Spinal cord (tissue), 10 donors: ENCODE measurements around the gene MED15. TPM values are rescaled to one million over a fixed set of nuclear protein-coding genes. Genes with fewer than 3 reads are reported as not detected.

Experiments
- DNase-seq, 6 donors: peaks; one replicate each; pipeline versions ENCODE4 v3.0.0 to v3.0.0-alpha.2; 2013 to 2015; ENCODE audit warnings: low spot score in 6 of 6, low read depth in 4 of 6
- H3K27ac ChIP-seq: one replicate; pipeline ENCODE4 v1.5.1; 2013; ENCODE audit warnings: low read depth, low read length, control low read depth
- H3K27me3 ChIP-seq: one replicate; pipeline ENCODE4 v1.6.1; 2013; ENCODE audit warnings: low read length; ENCODE audit not compliant: control insufficient read depth, insufficient read depth
- H3K36me3 ChIP-seq: one replicate; pipeline ENCODE4 v1.6.1; 2013; ENCODE audit warnings: low read length; ENCODE audit not compliant: control insufficient read depth, insufficient read depth
- H3K4me1 ChIP-seq: one replicate; pipeline ENCODE4 v1.6.1; 2013; ENCODE audit warnings: low read length; ENCODE audit not compliant: control insufficient read depth, insufficient read depth
- H3K4me3 ChIP-seq: one replicate; pipeline ENCODE4 v1.5.1; 2013; ENCODE audit warnings: low read depth, low read length, control low read depth
- H3K9me3 ChIP-seq: one replicate; pipeline ENCODE4 v1.6.1; 2013; ENCODE audit warnings: low read length; ENCODE audit not compliant: control insufficient read depth, insufficient read depth
- WGBS: methylation state at CpG from one replicate; pipeline ENCODE4 v1.1.5; 2013; ENCODE audit warnings: missing lambda C conversion rate; ENCODE audit not compliant: insufficient coverage; 5-methylcytosine and 5-hydroxymethylcytosine counted together
- polyA plus RNA-seq, 2 donors: library from polyadenylated mRNA; unstranded; fragments of 120-200 nt; gene quantifications; one replicate each; pipeline ENCODE4 v1.2.1, GENCODE V29; 2013; ENCODE audit not compliant: insufficient read length in 2 of 2
- total RNA-seq, 2 donors: library from RNA; depleted of rRNA in 1 of 2; stranded (reverse); fragments of 120-200 nt in 1 of 2; fragments of >200 nt in 1 of 2; gene quantifications; one replicate each; pipeline versions ENCODE4 v1.2.3 to v1.2.4, GENCODE V29; 2013 to 2014
- donor health status: healthy.

The MED15 gene
- total and polyA plus RNA-seq, 4 donors, result 16.1 to 67.8 (median 36.4) TPM

DNA sequence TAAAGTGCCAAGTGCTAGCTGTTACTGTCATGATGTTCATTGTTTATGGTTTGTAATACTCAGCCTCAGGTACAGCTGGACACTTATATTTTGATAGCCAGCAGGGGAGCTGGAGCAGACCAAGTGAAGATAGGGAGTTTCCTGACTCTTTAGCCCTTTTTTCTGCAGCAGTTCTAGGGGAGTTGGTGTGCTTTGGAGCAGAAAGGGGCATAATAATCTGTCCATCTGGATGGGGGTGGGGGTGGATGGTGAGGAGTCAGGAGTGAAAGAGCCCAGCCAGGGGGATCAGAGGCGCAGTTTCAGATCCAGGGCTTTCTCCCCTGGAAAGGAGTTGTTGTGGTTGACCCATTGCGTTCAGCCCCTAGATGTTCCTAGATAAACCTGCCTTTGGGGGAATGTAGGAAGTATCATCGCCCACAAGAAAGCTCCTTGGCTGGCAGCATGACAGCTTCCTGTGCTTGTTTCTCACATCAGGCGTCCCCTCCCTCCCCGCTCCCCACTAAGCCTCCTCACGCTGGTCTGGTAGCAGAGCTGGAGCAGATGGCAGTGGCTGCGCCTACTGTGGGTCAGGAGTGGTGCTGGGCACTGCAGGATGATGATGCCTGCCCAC, 41.9 kb downstream of the MED15 start:
- H3K9me3 ChIP-seq, result no peaks in the 10 kb centered on the region
- H3K36me3 ChIP-seq, result peaks cover 45% of the 10 kb centered on the region
- peaks cover 48% of the 10 kb centered on the region for H3K4me1 ChIP-seq
- WGBS, result 42% methylated on average over 3 of the region's 7 CpGs
- peak in 3 of 6 donors; percentile 38 to 84 (median 54) for DNase-seq
- H3K4me3 ChIP-seq, result no peak overlapping the region
- no peaks in the 10 kb centered on the region for H3K27me3 ChIP-seq
- H3K27ac ChIP-seq, result no peak overlapping the region

- H3K27me3 ChIP-seq, result no peaks in the 10 kb centered on the region
- peaks cover 48% of the 10 kb centered on the region for H3K4me1 ChIP-seq
- H3K36me3 ChIP-seq, result peaks cover 52% of the 10 kb centered on the region
- no peak for DNase-seq
- WGBS, result 100% methylated on average over 3 of the region's 8 CpGs
- no peaks in the 10 kb centered on the region for H3K9me3 ChIP-seq
- H3K27ac ChIP-seq, result peak overlapping the region; percentile 89
- H3K4me3 ChIP-seq, result no peak overlapping the region
Observed at GRCh38 chr22:20550057-20550817, 42.8 kb downstream of the MED15 start.

DNA sequence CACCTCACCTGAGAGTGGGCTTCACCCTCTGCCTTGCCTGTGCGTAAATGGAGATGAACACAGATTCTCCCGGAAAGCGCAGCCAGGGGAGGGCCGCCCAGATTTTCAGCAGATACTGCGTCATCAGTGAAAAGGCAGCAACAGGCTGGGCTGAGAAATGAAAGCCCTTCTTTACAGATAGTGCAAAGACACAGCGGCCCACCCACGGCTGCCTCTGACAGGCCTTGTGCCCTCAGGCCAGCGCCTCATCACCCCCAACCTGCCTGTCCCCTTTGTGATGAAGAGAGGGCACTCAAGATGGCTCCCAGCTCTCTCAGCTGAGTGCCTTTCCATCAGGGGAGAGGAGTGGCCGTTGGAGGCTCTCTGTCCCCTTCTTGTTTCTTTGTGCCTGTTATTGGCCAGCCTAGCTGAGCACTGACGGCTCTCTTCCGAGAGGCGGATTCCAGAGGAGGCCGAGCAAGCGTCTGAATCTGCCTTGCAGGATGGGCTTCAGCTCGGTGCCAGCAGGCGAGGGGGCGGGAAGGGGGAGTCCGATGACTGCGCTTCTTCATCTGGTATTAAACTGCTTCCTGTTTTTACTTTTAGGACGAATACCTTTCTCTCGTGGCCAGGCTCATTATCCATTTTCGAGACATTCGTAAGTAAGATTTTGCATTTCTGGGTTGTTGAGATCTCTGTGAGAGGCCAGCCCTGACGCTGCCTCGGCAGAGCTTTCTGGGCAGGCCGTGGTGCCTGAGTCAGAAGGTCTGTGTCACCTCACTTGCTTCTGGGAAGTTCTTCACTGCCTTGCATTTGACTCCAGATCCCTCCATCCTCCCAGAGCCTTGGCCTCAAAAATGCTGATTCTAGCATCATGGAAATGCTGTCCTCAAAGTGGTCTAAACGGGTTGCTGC, 43.7 kb downstream of the MED15 start:
- peaks cover 54% of the 10 kb centered on the region for H3K36me3 ChIP-seq
- no peaks in the 10 kb centered on the region for H3K27me3 ChIP-seq
- no peaks in the 10 kb centered on the region for H3K9me3 ChIP-seq
- peak in 2 of 6 donors; percentile 32 to 64 for DNase-seq
- H3K27ac ChIP-seq, result peak overlapping the region; percentile 89
- H3K4me3 ChIP-seq, result no peak overlapping the region
- 60% methylated on average over 23 of the region's 27 CpGs for WGBS
- peaks cover 44% of the 10 kb centered on the region for H3K4me1 ChIP-seq

- Histone ChIP-seq H3K27ac (peak overlapping the region; percentile 89), H3K9me3 (no peaks in the 10 kb centered on the region), H3K4me1 (peaks cover 44% of the 10 kb centered on the region), H3K27me3 (no peaks in the 10 kb centered on the region), H3K36me3 (peaks cover 58% of the 10 kb centered on the region), H3K4me3 (no peak overlapping the region)
- DNase-seq, result peak in 1 of 6 donors; percentile 61
- WGBS, result 70% methylated on average over 6 of the region's 8 CpGs
Observed at GRCh38 chr22:20551805-20552442, 44.5 kb downstream of the MED15 start.

DNA sequence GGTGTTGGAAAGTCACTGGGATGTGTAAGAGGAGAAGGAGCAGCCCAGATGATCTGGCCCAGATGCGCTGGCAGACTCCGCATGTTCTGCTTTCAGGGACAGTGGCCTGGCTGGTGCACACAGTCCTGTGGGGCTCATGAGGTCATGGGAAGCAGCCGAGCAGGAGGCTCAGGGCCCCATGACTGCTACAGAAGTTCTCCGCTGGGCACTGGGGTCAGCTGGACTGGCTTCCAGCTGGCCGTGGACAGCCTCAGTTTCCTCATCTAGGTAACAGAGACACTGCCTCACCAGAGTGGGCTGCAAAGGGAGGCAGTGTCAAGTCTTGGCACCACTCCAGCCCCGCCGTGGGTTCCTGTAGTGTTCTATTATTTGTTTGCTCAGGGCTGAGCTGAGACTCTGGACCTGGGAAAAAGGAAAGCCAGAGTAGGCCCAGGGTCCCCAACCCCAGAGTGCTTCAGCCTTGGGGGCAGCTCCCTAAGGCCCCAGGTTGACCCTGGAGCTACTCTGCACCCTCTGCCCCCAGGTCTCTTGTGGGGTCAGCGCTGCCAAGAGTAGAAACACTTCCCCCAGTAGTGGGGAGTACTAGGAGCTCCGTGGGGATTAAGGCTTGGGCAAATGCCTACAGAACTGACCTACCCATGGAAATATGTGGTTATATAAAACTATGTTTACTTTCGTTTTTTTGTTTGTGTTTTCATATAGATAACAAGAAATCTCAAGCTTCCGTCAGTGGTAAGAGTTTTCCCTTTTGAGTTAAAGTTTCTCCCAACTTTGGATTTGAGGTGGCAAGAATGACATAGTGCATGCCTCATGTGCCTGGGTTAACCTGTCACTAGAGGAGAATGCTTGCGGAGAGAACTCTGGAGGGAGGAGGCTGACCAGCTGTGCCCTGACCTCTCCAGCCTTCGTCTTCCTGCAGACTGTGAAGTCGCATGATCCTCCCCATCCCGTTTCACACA, 45.3 kb downstream of the MED15 start:
- peaks cover 44% of the 10 kb centered on the region for H3K4me1 ChIP-seq
- 67% methylated on average over 8 of the region's 15 CpGs for WGBS
- H3K27me3 ChIP-seq, result no peaks in the 10 kb centered on the region
- DNase-seq, result peak in 1 of 6 donors; percentile 31
- H3K9me3 ChIP-seq, result no peaks in the 10 kb centered on the region
- peaks cover 65% of the 10 kb centered on the region for H3K36me3 ChIP-seq
- peak overlapping the region; percentile 89 for H3K27ac ChIP-seq
- H3K4me3 ChIP-seq, result no peak overlapping the region

- DNase-seq, result no peak
- Histone ChIP-seq H3K27me3 (no peaks in the 10 kb centered on the region), H3K4me1 (peaks cover 44% of the 10 kb centered on the region), H3K9me3 (peaks cover 2% of the 10 kb centered on the region), H3K36me3 (peaks cover 77% of the 10 kb centered on the region), H3K4me3 (no peak overlapping the region), H3K27ac (no peak overlapping the region)
- 92% methylated on average over 8 of the region's 8 CpGs for WGBS
Observed at GRCh38 chr22:20553947-20554741, 46.7 kb downstream of the MED15 start.

DNA sequence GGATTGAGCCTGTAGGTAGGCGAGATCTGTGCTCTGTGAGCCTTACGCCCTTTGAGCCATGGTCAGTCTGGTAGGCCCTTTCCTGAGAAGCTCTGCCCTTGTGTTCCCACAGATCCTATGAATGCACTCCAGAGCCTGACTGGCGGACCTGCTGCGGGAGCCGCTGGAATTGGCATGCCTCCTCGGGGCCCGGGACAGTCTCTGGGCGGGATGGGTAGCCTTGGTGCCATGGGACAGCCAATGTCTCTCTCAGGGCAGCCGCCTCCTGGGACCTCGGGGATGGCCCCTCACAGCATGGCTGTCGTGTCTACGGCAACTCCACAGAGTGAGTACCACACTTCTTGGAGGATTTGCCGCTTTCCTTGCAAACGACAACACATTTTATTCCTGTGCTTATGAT, 47.4 kb downstream of the MED15 start:
- H3K27ac ChIP-seq, result no peak overlapping the region
- H3K36me3 ChIP-seq, result peaks cover 77% of the 10 kb centered on the region
- H3K9me3 ChIP-seq, result peaks cover 4% of the 10 kb centered on the region
- WGBS, result 94% methylated on average over 13 of the region's 14 CpGs
- no peaks in the 10 kb centered on the region for H3K27me3 ChIP-seq
- peaks cover 37% of the 10 kb centered on the region for H3K4me1 ChIP-seq
- no peak overlapping the region for H3K4me3 ChIP-seq
- DNase-seq, result no peak

GRCh38 chr22:20558534-20558933, 51.1 kb downstream of the MED15 start:
- peaks cover 57% of the 10 kb centered on the region for H3K36me3 ChIP-seq
- whole genome bisulfite sequencing, result 100% methylated on average over 1 of the region's 2 CpGs
- H3K4me3 ChIP-seq, result no peak overlapping the region
- no peak overlapping the region for H3K27ac ChIP-seq
- H3K9me3 ChIP-seq, result peaks cover 4% of the 10 kb centered on the region
- peaks cover 6% of the 10 kb centered on the region for H3K4me1 ChIP-seq
- H3K27me3 ChIP-seq, result no peaks in the 10 kb centered on the region
- DNase-seq, result no peak
